ENCODE data around the gene TRMT2A. TPM values are rescaled to one million over a fixed set of nuclear protein-coding genes. Genes with fewer than 3 reads are reported as not detected.
"Not testable (repeated sequence)": the region's sequence is repeated elsewhere in the genome, so short reads cannot be mapped to it uniquely, and the experiment has no call there.

Gene TRMT2A
- total and polyA plus RNA-seq, 2 donors from 2014 or later, result 37.3 to 50.0 TPM

- intact Hi-C loops (cut with DNase I), result no loop called here
Observed at GRCh38 chr22:20165421-20165820, 48.4 kb upstream of the TRMT2A start.

GRCh38 chr22:20164863-20165262, 47.8 kb upstream of the TRMT2A start:
- no peak for DNase-seq
- no peak for FAIRE-seq
- Histone ChIP-seq H3K9me3 (ENCODE audit: control insufficient read depth in 2 of 3, insufficient read depth in 1 of 3, low read length in 3 of 3) (no peaks in the 10 kb centered on the region), H3K27me3 (ENCODE audit: control insufficient read depth, insufficient read depth, low read length) (no peaks in the 10 kb centered on the region), H3K4me3 (ENCODE audit: low read length in 3 of 3) (no peak overlapping the region), H3K4me1 (ENCODE audit: control insufficient read depth in 2 of 3, insufficient read depth in 2 of 3, low read depth in 1 of 3, low read length in 3 of 3) (no peaks in the 10 kb centered on the region), H3K36me3 (ENCODE audit: control insufficient read depth in 2 of 3, insufficient read depth in 3 of 3, low read length in 3 of 3) (no peaks in the 10 kb centered on the region), H3K9ac (ENCODE audit: low read length in 3 of 3) (no peak overlapping the region), H3K27ac (ENCODE audit: low read depth in 2 of 2, low read length in 2 of 2) (no peak overlapping the region)
- TF ChIP-seq CTCF (IDR thresholded peaks at IDR 0.05; ENCODE audit: borderline replicate concordance, extremely low read depth, insufficient read depth), result no peak
- intact Hi-C loops (cut with DNase I), result loop anchor here (5.0 kb wide), 1 partner anchor 97 kb away; no protein-coding TSS in a partner anchor

More at GRCh38 chr22:20165421-20165820, 48.4 kb upstream of the TRMT2A start:
- H3K9me3 ChIP-seq (ENCODE audit: control insufficient read depth in 2 of 3, insufficient read depth in 1 of 3, low read length in 3 of 3), result no peaks in the 10 kb centered on the region
- no peaks in the 10 kb centered on the region for H3K4me1 ChIP-seq (ENCODE audit: control insufficient read depth in 2 of 3, insufficient read depth in 2 of 3, low read depth in 1 of 3, low read length in 3 of 3)
- no peaks in the 10 kb centered on the region for H3K36me3 ChIP-seq (ENCODE audit: control insufficient read depth in 2 of 3, insufficient read depth in 3 of 3, low read length in 3 of 3)
- no peak overlapping the region for H3K27ac ChIP-seq (ENCODE audit: low read depth in 2 of 2, low read length in 2 of 2)
- no peak for FAIRE-seq
- H3K4me3 ChIP-seq (ENCODE audit: low read length in 3 of 3), result no peak overlapping the region
- H3K9ac ChIP-seq (ENCODE audit: low read length in 3 of 3), result no peak overlapping the region
- no peak for DNase-seq
- no peaks in the 10 kb centered on the region for H3K27me3 ChIP-seq (ENCODE audit: control insufficient read depth, insufficient read depth, low read length)
- no peak for TF ChIP-seq CTCF (IDR thresholded peaks at IDR 0.05; ENCODE audit: borderline replicate concordance, extremely low read depth, insufficient read depth)

- no peak for TF ChIP-seq CTCF (IDR thresholded peaks at IDR 0.05; ENCODE audit: borderline replicate concordance, extremely low read depth, insufficient read depth)
- Histone ChIP-seq H3K27me3 (ENCODE audit: control insufficient read depth, insufficient read depth, low read length) (no peaks in the 10 kb centered on the region), H3K4me1 (ENCODE audit: control insufficient read depth in 2 of 3, insufficient read depth in 2 of 3, low read depth in 1 of 3, low read length in 3 of 3) (no peaks in the 10 kb centered on the region), H3K9ac (ENCODE audit: low read length in 3 of 3) (no peak overlapping the region), H3K36me3 (ENCODE audit: control insufficient read depth in 2 of 3, insufficient read depth in 3 of 3, low read length in 3 of 3) (no peaks in the 10 kb centered on the region), H3K9me3 (ENCODE audit: control insufficient read depth in 2 of 3, insufficient read depth in 1 of 3, low read length in 3 of 3) (no peaks in the 10 kb centered on the region), H3K4me3 (ENCODE audit: low read length in 3 of 3) (no peak overlapping the region), H3K27ac (ENCODE audit: low read depth in 2 of 2, low read length in 2 of 2) (no peak overlapping the region)
- no peak for FAIRE-seq
- intact Hi-C loops (cut with DNase I), result loop anchor here (5.0 kb wide), 1 partner anchor 102 kb away; no protein-coding TSS in a partner anchor
- DNase-seq, result no peak
Observed at GRCh38 chr22:20160041-20160440, 43.0 kb upstream of the TRMT2A start.

- intact Hi-C loops (cut with DNase I), result loop anchor here (10.0 kb wide), 1 partner anchor 135 kb away; no protein-coding TSS in a partner anchor
- H3K9me3 ChIP-seq (ENCODE audit: control insufficient read depth in 2 of 3, insufficient read depth in 1 of 3, low read length in 3 of 3); DNase-seq; H3K27me3 ChIP-seq (ENCODE audit: control insufficient read depth, insufficient read depth, low read length); FAIRE-seq; H3K4me1 ChIP-seq (ENCODE audit: control insufficient read depth in 2 of 3, insufficient read depth in 2 of 3, low read depth in 1 of 3, low read length in 3 of 3); H3K27ac ChIP-seq (ENCODE audit: low read depth in 2 of 2, low read length in 2 of 2); H3K4me3 ChIP-seq (ENCODE audit: low read length in 3 of 3); H3K9ac ChIP-seq (ENCODE audit: low read length in 3 of 3); H3K36me3 ChIP-seq (ENCODE audit: control insufficient read depth in 2 of 3, insufficient read depth in 3 of 3, low read length in 3 of 3): not testable (repeated sequence)
Observed at GRCh38 chr22:20159531-20159930, 42.5 kb upstream of the TRMT2A start.

All from kidney (tissue), 14 donors.